ENCODE measurements around the gene AGRP.

GRCh38 chr16:67449336-67449735, 34.0 kb downstream of the AGRP start:
- TF ChIP-seq CTCF (IDR thresholded peaks at IDR 0.05; ENCODE audit: insufficient read depth, low read depth, low read length) (no peak), EZH2 (IDR thresholded peaks at IDR 0.05; ENCODE audit: insufficient read depth, low read length) (no peak)
